ENCODE measurements around the gene CAMP.

CAMP gene, protein sequence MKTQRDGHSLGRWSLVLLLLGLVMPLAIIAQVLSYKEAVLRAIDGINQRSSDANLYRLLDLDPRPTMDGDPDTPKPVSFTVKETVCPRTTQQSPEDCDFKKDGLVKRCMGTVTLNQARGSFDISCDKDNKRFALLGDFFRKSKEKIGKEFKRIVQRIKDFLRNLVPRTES

DNA sequence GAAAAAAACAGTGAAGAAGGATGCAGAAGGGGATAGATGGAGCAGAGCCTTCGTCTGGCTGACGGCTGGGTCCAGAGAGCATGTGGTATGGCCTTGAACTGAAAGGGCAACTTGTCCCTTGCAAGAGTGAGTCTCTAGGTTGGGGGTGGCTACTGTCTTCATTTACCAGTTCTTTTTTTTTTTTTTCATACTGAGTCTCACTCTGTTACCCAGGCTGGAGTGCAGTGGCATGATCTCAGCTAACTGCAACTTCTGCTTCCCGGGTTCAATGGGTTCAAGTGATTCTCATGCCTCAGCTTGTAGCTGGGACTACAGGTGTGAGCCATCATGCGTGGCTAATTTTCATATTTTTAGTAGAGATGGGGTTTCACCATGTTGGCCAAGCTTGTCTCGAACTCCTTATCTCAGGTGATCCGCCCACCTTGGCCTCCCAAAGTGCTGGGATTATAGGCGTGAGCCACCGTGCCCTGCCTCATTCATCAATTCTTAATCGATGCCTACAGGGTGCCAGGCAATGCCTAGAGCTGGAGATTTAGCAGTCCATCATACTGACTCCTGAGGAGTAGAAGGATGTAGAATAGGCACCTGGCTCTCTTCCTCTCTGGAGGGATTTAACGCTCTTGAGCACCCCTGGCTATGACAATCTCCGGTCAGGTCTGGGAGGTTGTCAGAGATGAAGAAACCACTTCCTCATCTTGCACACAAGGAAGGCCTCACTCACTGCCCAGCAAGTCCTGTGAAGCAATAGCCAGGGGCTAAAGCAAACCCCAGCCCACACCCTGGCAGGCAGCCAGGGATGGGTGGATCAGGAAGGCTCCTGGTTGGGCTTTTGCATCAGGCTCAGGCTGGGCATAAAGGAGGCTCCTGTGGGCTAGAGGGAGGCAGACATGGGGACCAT, at the start of gene CAMP:
CAMP (plus strand) TSS at position 880 of the 898 bp plus-strand sequence; CDS start at position 897, 17 bp downstream.
- no peak within 1 kb of the TSS for H3K4me3 ChIP-seq
- no peak for TF ChIP-seq CTCF (IDR thresholded peaks at IDR 0.05)
- no peak within 1 kb of the TSS for H3K27ac ChIP-seq
- DNase-seq (ENCODE audit: low spot score) = no peak

GRCh38 chr3:48178072-48178471, 45.2 kb upstream of the CAMP start:
- no peak overlapping the region for H3K4me3 ChIP-seq
- H3K27ac ChIP-seq = no peak overlapping the region
- no peak for TF ChIP-seq CTCF (IDR thresholded peaks at IDR 0.05)
- no peak for DNase-seq (ENCODE audit: low spot score)

DNA sequence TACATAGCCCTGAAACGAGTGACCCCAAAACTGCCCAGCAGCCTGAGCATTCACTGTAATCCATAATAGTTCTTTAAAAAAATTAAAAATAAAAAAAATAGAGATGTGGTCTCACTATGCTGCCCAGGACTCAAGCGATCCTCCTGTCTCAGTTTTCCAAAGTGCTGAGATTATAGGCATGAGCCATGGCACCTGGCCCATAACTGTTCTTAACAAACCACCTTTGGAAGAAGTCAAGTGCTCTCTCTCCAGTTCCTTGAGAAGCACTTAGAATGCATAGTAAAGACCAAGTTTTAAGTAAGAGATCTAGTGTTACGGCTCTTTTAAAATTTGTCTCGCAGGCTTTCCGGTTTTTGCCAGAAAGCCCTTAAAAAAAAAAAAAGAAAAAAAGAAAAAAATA, 43.3 kb upstream of the CAMP start:
- no peak for TF ChIP-seq CTCF (IDR thresholded peaks at IDR 0.05)
- no peak for DNase-seq (ENCODE audit: low spot score)
- Histone ChIP-seq H3K27ac (no peak overlapping the region), H3K4me3 (no peak overlapping the region)

DNA sequence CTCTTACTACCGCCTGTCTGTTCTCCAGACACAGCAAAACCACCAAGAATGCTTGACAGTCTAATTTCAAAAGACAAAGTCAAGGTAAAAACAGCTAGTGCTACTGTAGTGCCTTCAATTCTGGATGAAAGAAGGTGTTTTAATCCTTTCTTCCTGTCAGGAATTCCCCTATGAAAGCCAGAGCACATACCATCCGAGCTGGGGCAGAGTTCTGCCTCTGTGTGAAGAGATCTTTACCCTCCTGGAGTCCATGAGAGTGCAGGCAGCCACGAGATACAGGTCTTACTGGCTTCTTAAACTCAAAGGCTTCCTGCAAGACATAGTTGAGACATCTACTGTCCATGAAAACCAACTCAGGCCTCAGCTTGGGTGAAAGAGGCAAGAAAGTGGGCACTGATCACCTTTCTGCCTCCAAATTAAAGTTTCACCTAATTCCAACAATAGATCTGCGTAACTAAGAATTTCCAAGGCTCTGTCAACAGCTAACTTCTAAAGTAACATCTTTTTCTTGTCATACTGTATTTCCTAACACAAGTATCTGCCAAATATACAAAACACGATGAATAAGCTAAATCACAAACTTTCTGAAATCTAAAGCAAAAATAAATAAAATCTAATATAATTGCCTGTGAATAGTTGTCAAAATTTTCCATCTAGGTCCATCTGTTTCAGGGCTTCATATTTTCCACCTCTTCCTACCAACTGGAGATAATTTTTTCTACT, 42.6 kb upstream of the CAMP start:
- Histone ChIP-seq H3K27ac (no peak overlapping the region), H3K4me3 (no peak overlapping the region)
- no peak for DNase-seq (ENCODE audit: low spot score)
- no peak for TF ChIP-seq CTCF (IDR thresholded peaks at IDR 0.05)

DNA sequence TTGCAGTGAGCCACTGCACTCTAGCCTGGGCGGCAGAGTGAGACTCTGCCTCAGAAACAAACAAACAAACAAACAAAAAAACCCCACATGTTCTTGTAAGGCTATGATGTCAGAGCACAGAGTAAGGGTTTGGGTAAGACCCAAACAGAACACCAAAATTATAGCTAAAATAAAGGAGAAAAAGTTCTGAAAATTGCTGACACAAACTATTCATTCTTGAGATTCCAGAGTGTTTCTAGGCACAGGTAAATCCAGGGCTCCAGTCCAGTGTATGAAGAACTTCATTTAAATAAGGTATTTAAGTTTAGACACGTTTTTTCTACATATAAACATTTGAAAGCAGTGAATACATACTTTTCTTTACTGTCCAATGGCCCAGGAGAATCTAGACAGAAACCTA, 39.0 kb upstream of the CAMP start:
- H3K4me3 ChIP-seq = no peak overlapping the region
- no peak for DNase-seq (ENCODE audit: low spot score)
- TF ChIP-seq CTCF (IDR thresholded peaks at IDR 0.05) = no peak
- no peak overlapping the region for H3K27ac ChIP-seq

DNA sequence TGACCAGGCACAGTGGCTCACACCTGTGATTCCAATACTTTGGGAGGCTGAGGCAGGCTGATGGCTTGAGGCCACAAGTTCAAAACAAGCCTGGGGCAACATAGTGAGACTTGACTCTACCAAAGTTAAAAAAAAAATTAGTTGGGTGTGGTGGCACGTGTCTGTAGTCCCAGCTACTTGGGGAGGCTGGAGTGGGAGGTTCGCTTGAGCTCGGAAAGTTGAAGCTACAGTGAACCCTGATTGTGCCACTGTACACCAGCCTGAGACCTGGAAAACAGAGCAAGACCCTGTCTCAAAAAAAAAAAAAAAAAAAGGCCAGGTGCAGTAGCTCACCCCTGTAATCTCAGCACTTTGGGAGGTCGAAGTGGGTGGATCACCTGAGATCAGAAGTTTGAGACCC, 38.2 kb upstream of the CAMP start:
- DNase-seq (ENCODE audit: low spot score) = no peak
- Histone ChIP-seq H3K27ac (no peak overlapping the region), H3K4me3 (no peak overlapping the region)
- TF ChIP-seq CTCF (IDR thresholded peaks at IDR 0.05) = no peak

All from coronary artery (tissue), 2 donors.